ENCODE data around the gene TNFAIP8L3.

TNFAIP8L3 gene

GRCh38 chr15:51114437-51115119 is 19.9 kb upstream of the TNFAIP8L3 start:
- no peak for DNase-seq

- DNase-seq = no peak
Measured at GRCh38 chr15:51112078-51112477, 17.4 kb upstream of the TNFAIP8L3 start.

GRCh38 chr15:51111061-51111460 is 16.4 kb upstream of the TNFAIP8L3 start:
- DNase-seq = no peak

- no peak for DNase-seq
Measured at GRCh38 chr15:51110171-51110570, 15.5 kb upstream of the TNFAIP8L3 start.

GRCh38 chr15:51108933-51109550 is 14.3 kb upstream of the TNFAIP8L3 start:
- peak; percentile 40 for DNase-seq

GRCh38 chr15:51107612-51108011 is 12.9 kb upstream of the TNFAIP8L3 start:
- DNase-seq = no peak

- no peak for DNase-seq
Measured at GRCh38 chr15:51106481-51106880, 11.8 kb upstream of the TNFAIP8L3 start.

GRCh38 chr15:51105430-51106016 is 10.8 kb upstream of the TNFAIP8L3 start:
- DNase-seq = no peak

- no peak for DNase-seq
Measured at GRCh38 chr15:51104512-51104911, 9.8 kb upstream of the TNFAIP8L3 start.

- no peak for DNase-seq
Measured at GRCh38 chr15:51103330-51103729, 8.6 kb upstream of the TNFAIP8L3 start.

GRCh38 chr15:51100785-51101489 is 6.2 kb upstream of the TNFAIP8L3 start:
- DNase-seq = no peak

- no peak for DNase-seq
Measured at GRCh38 chr15:51099185-51099584, 4.5 kb upstream of the TNFAIP8L3 start.

- DNase-seq = no peak
Measured at GRCh38 chr15:51098331-51098619, 3.6 kb upstream of the TNFAIP8L3 start.

- DNase-seq = no peak
Measured at GRCh38 chr15:51097553-51098330, 3.0 kb upstream of the TNFAIP8L3 start.

- no peak for DNase-seq
Measured at GRCh38 chr15:51096976-51097375, 2.3 kb upstream of the TNFAIP8L3 start.

- no peak for DNase-seq
Measured at GRCh38 chr15:51095681-51096331, 1.1 kb upstream of the TNFAIP8L3 start.

- peak; percentile 49 for DNase-seq
Measured at GRCh38 chr15:51093839-51094605, 684 bp downstream of the TNFAIP8L3 start.

- DNase-seq = no peak
Measured at GRCh38 chr15:51093488-51093838, 1.2 kb downstream of the TNFAIP8L3 start.

GRCh38 chr15:51092480-51093040 is 2.1 kb downstream of the TNFAIP8L3 start:
- no peak for DNase-seq

- DNase-seq = no peak
Measured at GRCh38 chr15:51090753-51091152, 4.0 kb downstream of the TNFAIP8L3 start.

GRCh38 chr15:51089699-51090453 is 4.8 kb downstream of the TNFAIP8L3 start:
- DNase-seq = no peak

All from right hindlimb (tissue), 1 donor.